Ecto neural progenitor cell (in vitro differentiated cells): ENCODE results near the gene EIF3B.
"Not testable (repeated sequence)": the region's sequence is repeated elsewhere in the genome, so short reads cannot be mapped to it uniquely, and the experiment has no call there.

ENCODE experiments used
- DNase-seq: peaks from one replicate; pipeline ENCODE4 v3.0.0-alpha.2; 2018; ENCODE audit warnings: low spot score

EIF3B gene

DNA sequence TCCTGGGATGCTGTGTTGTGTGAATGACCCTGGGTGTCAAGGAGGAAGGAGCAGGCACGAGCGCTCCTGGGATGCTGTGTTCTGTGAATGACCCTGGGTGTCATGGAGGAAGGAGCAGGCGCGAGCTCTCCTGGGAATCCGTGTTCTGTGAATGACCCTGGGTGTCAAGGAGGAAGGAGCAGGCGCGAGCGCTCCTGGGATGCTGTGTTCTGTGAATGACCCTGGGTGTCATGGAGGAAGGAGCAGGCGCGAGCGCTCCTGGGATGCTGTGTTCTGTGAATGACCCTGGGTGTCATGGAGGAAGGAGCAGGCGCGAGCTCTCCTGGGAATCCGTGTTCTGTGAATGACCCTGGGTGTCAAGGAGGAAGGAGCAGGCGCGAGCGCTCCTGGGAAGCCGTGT lies 22.9 kb downstream of the EIF3B start:
- DNase-seq: not testable (repeated sequence)

DNA sequence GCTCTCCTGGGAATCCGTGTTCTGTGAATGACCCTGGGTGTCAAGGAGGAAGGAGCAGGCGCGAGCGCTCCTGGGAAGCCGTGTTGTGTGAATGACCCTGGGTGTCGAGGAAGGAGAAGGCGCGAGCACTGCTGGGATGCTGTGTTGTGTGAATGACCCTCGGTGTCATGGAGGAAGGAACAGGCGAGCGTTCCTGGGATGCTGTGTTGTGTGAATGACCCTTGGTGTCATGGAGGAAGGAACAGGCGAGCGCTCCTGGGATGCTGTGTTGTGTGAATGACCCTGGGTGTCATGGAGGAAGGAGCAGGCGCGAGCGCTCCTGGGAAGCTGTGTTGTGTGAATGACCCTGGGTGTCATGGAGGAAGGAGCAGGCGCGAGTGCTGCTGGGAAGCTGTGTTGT lies 23.5 kb downstream of the EIF3B start:
- DNase-seq: not testable (repeated sequence)

DNA sequence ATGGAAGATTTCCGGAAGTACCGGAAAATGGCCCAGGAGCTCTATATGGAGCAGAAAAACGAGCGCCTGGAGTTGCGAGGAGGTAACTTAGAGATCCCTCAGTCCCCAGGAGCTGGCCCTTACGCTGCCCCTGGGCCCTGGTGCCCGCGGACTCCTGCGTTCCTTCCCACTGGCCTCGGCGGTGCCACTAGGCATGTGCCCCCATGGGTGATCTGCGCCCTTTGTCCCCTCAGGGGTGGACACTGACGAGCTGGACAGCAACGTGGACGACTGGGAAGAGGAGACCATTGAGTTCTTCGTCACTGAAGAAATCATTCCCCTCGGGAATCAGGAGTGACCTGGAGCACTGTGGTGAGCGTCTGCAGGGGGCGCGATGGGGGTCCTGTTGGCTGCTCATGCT lies 24.5 kb downstream of the EIF3B start:
- no peak for DNase-seq

DNA sequence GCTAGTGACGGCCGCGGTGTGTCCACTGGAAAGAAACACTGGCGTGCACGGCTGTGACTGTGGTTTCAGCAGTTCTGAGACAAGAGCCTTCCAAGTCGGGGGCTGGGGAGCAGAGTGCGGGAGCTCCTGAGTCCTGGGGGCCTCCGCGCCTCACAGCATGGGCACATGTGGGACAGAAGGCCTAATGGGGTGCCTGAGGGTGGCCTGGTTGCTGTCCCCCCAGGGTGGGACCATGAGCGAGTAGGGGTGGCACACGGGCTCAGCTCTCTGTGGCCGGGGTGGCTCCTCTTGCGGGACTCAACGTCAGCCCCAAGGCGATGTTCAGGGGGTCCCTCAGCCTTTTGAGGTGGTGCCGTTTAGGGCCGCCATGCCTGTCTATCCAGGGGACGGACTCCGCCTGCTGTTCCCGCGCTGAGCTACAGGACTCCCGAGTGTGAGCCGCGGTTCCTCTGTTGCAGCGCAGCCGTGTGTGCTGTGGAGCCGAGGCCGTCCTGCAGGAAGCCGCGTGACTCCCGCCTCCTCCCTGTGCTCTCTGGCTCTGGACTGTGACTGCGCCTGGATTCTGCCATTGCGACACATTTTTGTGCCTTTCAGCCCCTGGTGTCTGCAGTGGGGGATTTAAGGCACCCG lies 25.3 kb downstream of the EIF3B start:
- DNase-seq: no peak

DNA sequence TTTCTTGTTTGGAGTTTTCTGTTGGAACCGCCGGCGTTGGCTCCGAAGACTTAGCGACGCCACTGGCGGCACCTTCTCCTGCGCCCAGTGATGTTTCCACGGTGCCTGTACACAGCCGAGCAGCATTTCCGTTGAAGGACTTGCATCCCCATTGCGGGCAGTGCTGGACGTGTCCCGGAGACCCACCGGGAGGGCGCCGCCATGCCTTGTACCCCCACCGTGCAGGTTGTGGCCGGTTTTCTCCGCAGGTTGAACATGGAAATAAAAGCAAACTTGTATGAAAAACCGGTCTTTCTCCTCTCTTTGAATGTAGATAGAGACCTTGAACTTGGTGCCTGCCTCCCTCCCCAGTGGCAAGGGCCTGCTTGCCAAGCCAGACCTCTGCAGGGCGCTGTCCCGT lies 25.8 kb downstream of the EIF3B start:
- DNase-seq: no peak

DNA sequence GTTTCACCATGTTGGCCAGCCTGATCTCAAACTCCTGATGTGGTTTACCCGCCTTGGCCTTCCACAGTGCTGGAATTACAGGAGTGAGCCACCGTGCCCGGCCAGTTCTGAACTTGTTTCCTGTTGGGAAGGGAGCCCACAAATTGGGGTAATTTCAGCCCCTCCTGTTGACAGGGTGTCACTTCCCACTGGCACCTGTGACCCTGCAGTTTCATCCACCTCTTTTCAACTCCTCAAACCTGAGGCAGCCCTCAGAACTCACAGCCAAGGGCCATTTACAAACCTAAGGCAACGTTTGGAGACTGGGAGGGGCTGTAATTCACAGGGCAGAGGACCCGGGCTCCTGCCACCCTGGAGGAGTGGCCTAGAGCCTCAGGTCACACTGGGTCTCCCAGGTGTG lies 26.6 kb downstream of the EIF3B start:
- no peak for DNase-seq

DNA sequence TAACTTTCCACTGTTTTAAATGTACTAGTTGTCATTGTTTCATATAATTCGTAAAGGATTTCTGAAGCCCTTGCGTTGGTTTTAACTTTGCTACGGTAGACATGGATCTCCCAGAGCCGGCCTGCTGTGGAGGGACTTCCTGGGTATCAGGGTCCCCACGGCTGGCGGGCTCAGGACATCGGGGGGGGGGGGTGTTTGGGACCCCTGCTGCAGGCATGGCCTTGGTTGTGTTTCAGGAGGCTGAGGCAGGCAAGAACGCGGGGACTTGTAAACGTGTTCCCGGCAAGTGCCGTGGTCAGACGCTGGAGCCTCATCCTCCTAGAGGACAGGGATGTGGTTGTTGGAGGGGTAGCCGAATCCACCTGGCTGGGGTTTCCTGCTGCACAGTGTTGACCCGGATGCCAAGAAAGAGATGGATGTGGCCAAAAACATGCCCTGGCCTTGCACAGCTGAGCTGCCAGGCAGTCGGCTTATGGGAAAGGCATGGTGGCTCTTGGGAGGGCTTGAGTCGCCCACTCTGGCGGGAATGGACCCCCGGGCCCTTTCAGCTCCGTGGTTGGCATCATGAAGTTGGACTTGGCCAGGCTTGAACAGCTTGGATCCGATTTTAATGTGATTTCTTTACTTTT lies 27.4 kb downstream of the EIF3B start:
- DNase-seq: no peak

DNA sequence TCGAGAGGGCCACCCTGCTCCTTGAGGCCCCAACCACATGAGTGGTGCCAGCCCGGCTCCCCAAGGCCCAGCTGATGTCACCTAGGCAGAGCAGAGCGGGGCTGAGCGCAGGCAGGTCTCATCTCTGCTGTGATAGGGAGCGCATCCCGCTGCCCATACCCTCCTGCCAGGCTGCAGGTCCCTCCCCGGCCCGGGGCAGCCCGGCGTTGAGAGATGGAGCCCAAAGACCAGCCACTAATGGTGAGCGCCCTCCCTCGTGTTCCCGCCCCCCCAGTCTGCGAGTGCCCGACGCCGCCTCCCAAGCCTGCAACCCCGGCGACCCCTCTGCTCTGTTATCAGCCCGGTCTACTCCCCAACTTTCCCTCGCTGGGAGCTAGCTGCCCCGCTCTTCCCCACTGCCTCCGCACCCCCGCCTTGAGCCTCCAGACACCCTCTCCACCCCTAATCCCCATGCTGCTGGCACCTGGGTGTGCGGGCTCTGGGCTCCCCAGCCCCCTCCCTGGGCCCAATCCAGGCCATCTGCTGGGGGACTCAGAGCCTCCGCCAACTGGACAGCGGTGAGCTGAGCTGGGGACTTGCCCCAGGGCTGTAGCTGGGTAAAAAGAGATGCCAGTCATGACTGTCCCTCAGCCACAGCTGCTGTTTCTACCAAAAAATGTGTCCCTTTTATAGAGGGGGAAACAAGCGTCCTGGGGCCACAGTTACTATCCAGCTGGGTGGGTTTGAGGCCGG lies 29.1 kb downstream of the EIF3B start:
- no peak for DNase-seq

DNA sequence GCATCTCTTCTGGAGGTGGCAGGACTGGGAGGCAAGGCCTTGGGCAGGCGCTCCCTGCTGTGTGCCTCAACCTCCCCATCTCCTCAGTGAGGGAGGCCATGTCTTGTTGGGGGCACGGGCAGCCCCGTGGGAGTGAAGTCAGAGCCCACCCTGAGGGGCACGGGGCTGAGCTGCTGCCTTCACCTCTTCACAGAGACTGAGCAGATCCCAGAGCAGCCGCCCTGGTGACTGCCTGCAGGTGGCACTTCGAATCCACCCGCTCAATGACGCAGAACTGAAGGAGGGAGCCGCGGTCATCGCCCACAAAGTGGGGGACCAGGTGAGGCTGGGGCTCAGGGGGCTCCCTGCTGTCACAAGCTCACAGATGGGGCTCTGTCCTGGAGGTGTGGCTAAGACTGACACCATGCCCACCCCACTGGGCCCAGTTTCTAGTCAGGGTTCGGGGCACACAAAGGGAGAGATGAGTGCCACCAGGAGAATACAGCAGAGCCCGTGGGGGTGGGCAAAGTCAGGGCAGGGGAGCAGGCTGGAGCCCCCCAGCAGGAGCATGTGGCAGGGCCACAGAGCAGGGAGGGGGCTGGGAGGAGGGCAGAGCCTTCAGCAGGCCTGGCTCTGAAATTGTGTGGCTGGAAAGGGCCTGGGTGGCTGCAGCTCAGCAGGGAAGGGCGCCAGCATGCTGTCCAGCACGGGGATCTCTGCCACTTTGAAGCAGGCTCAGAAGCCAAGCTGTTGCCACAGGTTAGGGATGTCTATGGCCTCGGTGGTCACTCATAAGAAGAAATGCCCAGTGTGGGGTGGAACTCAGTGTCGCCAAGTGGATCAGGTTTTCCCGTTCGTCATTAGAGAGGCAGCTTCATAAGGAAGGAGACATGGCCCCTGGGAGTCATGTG lies 30.0 kb downstream of the EIF3B start:
- no peak for DNase-seq

DNA sequence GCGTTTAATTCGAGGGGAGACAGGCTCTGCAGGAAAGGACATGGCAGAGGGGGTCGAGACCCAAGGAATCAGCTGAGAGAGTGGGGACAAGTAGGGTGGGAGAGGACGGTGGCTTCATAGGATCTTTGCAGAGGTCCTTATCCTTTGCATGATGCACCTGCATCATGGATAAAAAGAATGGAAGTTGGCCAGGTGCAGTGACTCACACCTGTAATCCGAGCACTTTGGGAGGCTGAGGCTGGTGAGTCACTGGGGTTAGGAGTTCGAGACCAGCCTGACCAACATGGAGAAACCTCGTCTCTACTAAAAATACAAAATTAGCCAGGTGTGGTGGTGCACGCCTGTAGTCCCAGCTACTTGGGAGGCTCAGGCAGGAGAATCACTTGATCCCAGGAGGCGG lies 31.5 kb downstream of the EIF3B start:
- not testable (repeated sequence) for DNase-seq

DNA sequence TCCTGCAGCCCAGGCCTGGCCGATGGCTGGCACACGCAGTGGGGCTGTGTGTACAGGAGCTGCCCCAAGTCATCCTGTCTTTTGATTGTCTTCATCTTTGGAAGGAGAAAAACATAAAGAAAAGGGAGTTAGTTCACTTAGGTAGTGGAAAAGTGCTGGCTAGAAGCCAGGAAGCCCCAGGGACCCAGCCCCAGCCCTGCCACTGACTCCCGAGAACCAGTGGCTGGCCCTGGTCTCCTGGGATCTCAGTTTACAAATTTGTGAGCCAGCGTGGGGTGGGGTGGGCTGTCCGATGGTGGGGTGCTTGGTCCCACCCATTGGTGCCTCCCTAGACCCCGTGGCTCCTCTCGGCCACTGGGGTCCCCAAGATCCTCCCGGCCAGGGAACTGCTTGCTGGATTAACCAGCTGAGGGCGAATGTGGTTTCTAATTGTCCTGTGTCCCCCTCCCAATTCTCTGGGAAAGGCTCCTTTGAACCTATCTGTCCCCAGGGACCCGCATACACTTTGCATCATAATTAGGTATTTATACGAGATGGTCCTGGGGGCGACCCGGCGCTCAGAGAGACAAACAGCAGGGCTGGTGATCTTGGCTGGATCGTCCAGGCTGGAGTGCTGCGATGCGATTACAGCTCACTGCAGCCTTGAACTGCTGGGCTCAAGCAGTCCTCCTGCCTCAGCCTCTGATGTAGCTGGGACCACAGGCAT lies 32.5 kb downstream of the EIF3B start:
- DNase-seq: no peak

DNA sequence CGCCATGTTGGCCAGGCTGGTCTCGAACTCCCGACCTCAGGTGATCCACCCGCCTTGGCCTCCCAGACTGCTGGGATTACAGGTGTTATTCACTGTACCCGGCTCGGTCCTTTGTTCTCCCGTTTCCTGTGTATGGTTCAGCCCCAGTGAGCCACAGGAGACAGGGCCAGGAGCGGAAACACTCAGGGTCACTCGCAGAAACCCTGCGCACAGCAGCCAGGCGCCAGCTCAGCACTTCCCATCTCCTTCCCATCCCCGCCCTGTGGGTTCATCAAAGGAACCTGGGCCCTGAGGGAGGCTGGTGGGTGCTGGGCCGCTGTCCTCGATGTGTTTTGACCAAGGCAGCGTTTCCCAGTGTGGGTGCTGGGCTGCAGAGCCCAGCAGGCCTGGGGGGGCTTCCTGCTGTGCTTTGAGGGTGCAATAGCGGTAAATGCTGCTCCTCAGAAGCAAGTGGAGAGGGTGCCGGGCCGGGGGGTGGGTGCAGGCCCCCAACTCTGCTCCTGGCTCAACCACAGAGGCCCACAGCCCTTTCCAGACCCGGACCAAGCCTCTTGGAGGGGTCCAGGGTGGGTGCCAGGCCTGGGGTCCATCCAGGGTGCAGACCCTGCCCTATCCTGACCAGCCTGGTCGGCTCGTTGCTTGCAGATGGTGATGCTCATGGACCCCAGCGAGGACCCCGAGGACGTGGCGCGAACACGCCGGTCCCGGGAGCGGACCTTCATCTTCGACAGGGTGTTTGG lies 33.4 kb downstream of the EIF3B start:
- no peak for DNase-seq

DNA sequence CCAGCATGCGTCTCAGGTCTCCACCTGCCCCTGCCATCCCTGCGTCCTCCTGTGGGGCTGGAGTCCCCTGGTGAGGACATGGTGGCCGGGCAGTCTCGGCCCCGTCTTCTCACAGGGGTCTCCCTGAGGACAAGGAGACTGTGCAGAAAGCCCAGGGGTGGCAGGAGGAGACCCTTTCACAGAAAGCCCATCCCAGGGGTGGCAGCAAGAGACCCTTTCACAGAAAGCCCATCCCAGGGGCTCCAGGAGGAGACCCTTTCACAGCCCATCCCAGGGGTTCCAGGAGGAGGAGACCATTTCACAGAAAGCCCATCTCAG lies 34.0 kb downstream of the EIF3B start:
- DNase-seq: no peak

DNA sequence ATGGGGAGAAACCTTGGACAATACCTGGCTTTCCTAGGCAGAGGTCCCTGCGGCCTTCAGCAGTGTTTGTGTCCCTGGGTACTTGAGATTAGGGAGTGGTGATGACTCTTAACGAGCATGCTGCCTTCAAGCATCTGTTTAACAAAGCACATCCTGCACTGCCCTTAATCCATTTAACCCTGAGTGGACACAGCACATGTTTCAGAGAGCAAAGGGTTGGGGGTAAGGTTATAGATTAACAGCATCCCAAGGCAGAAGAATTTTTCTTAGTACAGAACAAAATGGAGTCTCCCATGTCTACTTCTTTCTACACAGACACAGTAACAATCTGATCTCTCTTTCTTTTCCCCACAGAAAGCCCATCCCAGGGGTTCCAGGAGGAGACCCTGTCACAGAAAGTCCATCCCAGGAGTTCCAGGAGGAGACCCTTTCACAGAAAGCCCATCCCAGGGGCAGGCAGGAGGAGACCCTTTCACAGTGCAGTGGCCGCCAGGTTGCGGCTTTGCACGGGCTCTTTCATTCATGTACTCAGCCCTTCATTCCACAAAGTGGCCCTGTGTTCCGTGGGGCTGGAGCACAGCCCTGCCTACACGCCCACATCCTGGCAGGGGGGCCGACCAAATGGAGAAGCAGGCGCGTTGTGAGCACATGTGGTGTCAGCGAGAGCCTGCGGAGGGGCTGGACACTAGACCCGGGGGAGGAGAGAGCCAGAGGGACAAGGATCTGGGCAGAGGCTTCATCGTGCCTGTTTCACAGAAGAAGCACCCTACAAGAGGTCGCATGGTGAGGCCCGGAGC lies 35.6 kb downstream of the EIF3B start:
- DNase-seq: not testable (repeated sequence)

DNA sequence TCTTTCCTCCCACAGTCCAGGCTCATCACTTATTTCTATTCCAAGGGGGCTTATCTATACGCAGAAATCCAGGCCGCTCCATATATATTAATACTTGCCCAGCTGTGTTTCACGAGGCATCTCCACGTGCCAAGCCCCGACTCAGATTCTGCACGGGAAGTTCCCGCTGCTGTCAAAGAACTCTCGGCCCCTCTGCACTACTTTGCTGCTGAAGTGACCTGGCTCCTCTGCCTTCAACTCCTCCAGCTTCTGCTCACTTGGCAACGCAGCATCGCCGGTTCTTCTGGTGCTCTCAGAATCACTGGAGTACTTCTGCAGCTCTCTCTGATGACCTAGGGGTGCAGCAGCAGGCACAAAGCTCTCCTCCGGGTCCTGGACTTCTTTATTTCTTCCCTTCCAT lies 39.1 kb downstream of the EIF3B start:
- DNase-seq: no peak

DNA sequence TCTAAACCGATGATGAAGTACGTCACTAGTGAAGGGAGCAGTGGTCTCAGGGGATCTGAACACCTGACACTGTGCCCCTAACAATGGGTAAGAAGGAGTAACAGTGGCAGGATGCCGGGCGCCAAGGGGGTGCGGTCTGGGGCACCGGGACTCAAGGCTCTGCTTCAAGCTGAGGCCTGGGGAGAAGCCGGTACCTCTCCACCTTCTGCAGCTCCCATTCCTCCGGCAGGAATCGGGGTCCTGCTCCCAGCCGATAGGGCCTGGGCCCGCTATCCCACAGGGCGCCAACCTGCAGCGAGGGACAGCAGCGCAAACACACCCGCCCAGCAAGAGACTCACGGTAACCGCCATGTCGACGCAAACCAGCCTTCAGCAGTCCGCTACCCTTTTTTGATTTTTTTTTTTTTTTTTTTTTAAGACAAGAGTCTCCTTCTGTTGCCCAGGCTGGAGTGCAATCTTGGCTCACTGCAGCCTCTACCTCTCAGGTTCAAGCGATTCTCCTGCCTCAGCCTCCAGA lies 40.0 kb downstream of the EIF3B start:
- no peak for DNase-seq

DNA sequence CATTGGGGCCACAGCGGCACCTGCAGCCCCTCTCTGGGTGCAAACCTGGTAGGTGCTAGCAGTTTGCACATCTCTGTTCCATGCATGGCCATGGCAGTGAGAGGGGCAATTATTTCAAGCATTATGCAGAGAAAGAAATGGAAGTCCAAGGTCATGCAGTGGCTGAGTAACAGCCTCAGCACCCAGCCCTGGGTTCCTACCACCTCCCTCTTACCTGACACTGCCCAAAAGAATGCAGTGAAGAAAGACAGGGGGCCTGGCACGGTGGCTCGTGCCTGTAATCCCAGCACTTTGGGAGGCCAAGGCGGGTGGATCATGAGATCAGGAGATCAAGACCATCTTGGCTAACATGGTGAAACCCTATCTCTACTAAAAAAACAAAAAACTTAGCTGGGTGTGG lies 43.9 kb downstream of the EIF3B start:
- DNase-seq: no peak

DNA sequence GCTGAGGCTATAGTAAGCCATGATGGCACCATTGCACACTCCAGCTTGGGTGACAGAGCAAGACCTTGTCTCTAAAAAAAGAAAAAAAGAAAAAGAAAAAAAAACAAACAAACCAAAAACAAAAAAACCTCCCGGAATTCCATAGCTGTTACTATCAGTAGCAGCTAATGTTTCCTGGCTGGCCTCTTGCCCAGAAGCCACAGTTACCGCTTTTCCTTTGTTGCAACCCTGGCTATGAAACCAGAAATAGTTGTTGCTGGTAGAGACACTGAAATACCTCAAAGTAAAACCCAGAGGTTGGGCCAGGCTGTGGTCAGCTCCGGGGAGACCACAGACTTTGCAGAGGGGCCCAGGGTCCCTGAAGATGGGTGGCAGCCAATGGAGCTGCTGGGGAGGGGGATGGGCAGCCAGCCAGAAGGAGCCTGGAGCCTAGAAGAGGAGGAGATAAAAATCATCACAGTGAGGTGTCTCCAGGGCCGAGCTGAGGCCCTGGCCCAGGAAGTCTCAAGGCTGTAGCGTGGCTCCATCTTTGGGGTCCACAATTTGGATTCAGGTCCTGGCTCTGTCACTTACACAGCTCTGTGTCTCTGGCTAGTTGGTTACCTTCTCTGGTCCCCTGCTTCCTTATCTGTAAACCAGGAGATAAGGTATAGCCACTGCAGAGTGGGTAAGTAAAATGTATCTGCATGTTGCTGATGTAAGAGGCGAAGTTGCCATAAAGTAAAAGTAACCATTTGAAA lies 45.4 kb downstream of the EIF3B start:
- no peak for DNase-seq

DNA sequence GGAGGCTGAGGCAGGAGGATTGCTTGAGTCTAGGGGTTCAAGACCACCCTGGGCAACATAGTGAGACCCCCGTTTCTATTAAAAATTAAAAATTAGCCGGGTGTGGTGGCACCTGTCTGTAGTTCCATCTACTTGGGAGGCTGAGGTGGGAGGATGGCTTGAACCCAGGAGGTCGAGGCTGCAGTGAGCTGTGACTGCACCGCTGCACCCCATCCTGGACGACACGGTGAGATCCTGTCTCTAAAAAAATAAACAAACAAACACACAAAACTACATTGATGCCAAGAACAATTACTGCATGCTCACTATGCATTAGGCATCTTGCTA lies 48.0 kb downstream of the EIF3B start:
- no peak for DNase-seq
